Stimulated activated CD4-positive, alpha-beta T cell treated with anti-CD3 and anti-CD28 coated beads, Interleukin-15, amount 100 ng/mL, for 24 hours (primary cell): Measurements from ENCODE around the gene ANKRD53.
A peak's percentile ranks its signal among the peaks of the same experiment; 100 is the strongest.

Experiments used
- DNase-seq: peaks from one replicate; pipeline ENCODE4 v3.0.0-alpha.2; 2020

The ANKRD53 gene

GRCh38 chr2:70944111-70944690 lies 34.2 kb upstream of the ANKRD53 start:
- no peak for DNase-seq

- DNase-seq, result peak; percentile 63
Observed at GRCh38 chr2:70946832-70947442, 31.5 kb upstream of the ANKRD53 start.

DNA sequence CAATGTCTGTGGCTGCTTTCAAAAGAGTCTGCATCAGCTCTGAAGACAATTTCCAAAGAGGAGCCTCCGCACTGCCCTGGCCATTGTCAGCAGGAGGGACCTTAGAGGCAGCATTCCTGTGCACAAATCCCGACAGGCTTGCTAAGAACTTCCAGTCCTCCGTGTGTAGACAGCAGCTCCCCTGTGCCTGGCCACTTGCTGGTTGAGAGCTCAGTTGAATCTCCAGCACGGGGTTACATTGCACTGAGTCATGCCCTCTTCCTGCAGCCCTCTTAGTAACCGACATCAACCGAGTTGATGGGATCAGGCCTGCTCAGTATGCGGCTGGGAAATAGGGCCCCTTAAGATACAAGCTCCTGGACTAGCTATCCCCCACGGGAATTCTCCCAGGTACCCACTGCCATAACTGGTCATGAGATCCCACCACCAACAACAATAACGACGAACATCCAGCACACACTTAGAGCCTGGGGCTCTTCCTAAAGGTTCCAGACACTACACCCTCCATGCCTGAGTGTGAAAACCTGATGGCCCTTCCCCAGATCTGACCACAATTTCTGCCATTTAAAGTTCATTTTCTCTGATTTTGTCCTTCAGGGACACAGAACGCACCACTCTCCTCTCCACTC lies 30.8 kb upstream of the ANKRD53 start:
- DNase-seq, result no peak

- peak; percentile 89 for DNase-seq
Observed at GRCh38 chr2:70948337-70949003, 30.0 kb upstream of the ANKRD53 start.

- no peak for DNase-seq
Observed at GRCh38 chr2:70949086-70949485, 29.3 kb upstream of the ANKRD53 start.

DNA sequence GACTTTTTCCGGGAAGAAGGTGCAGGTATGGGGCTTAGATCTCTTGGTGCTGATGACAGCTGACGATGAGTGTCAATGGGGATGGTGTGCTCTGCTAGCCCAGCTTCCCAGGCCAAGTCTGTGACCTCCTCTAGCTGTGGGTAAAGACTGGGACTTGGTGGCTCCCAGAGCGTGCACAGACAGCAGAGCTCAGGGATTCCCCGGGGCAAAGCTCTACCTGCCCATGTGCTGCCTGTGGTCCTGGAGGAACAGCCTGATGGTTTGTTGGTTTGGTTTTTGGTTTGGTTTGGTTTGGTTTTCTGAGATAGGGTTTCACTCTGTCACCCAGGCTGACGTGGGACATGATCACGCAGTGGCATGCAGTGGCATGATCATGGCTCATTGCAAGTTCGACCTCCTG lies 23.5 kb upstream of the ANKRD53 start:
- DNase-seq, result no peak

DNA sequence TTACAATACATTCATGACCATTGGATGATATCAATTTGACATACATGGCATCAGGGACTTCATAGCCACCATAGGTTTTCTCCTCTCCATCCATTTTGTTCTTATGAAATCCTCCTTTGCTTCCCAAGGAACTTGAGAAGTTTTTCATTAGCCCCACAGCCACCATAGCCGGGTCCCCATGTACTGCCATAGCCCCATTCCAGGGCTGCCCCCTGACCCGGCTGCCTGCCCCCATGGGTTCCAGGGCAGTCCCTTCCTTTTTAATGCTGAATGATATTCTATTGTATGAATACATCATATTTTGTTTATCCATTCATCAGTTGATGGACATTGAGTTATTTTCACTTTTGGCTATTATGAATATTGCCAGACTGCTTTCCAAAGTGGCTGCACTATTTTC lies 22.3 kb upstream of the ANKRD53 start:
- no peak for DNase-seq

DNA sequence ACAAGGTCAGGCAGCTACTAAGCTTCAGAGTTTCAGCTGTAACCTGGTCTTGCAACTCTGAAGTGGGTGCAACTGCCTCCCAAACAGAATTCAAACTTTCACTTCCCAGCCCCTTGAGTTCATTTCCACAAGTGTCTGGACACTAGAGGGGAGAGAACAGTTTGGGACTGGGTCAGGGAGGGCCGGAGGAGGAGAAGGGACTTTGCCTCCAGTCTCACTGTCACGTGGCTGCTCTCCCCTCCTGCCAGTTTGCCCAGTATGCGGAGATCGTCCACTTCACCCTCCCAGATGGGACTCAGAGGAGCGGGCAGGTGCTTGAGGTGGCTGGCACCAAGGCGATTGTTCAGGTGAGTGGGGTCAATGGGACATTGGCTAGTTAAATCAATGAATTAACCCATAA lies 20.6 kb upstream of the ANKRD53 start:
- DNase-seq, result no peak

DNA sequence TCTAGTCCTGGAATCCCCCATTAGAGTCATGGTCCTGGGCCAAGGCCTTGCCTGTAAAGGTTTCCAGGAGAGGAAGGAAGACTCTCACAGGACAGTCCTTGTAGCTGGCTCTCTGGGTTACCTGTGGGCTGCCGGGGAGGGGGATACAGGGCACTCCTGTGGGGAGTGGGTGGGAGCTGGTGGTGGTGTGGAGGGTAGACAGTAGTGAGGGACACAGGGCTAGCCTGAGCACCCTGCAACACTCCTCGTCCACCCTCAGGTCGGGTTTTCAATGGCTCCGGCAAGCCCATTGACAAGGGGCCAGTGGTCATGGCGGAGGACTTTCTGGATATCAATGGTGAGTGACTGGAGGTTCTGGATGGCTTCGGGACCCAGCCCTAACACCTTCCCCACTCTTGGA lies 19.7 kb upstream of the ANKRD53 start:
- DNase-seq, result no peak

DNA sequence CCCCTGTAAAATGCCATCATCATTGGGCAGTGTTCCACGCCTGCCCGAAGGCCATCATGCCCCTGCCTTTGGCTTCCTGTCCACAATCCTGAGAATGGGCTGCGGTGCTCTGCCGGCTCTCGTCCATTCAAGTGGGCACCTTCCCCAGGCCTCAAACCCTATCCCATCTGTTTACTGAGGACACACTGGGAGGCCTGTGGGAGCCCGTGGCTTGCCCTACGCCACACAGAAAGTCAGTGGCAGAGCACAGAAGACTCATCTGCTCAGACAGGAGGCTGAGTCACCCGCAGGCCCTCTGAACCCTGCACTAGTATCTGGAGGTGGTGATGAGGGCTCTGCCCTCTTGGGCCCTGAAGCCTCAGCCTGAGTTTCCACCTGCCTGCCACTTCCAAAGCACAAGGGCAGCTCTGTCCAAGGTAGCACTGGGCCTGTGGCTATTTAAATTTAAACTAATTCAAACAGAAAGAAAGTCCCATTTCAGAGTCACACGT lies 19.1 kb upstream of the ANKRD53 start:
- DNase-seq, result no peak

GRCh38 chr2:70959851-70960832 lies 18.3 kb upstream of the ANKRD53 start:
- no peak for DNase-seq

DNA sequence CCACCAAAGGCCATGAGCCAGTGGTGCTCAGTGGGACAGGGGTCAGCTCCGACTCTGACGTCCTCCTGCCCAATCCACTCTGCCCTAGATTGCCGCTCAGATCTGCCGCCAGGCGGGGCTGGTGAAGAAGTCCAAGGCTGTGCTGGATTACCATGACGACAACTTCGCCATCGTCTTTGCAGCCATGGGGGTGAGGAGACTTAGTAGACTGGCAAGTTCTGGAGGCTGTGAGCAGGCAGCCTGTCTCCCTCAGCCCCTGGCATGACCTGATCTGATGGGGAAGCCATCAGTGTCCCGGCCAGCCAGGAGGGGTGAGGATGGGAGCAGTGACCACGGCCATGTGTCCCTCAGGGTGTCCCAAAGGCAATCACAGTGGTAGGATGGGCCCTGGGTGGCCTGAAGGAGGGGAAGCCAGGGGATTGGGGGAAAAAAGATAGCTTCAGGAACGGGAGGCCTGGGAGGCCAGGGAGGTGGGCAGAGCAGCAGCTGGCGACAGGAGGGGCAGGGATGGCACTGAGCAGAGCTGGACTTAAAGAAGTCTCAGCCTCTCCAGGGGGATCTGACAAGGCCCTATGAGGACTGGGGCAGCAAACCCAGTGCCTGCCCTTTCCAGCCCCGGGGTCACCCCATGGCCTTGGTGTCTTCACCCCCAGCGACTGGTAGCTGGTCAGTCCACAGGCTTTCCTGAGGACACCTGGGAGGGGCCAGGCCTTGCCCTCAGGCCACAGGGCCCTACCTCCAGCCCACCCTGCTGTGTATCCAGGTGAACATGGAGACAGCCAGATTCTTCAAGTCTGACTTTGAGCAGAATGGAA lies 17.4 kb upstream of the ANKRD53 start:
- no peak for DNase-seq

DNA sequence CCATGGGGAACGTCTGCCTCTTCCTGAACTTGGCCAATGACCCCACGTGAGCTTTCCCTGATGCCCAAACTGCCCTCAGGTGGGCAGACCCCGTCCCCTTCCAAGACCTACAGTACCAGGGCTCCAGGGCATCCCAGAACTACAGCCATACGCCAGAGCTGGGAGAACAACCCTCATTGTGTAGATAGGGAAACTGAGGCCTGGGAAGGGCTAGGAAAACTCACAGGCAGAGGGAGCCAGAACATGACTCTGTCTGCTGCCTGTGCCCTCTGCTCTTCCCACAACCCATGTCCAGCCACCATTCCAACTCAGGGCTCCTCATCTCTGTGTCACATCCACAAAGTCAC lies 16.8 kb upstream of the ANKRD53 start:
- DNase-seq, result no peak

- DNase-seq, result no peak
Observed at GRCh38 chr2:70962211-70962884, 16.1 kb upstream of the ANKRD53 start.

DNA sequence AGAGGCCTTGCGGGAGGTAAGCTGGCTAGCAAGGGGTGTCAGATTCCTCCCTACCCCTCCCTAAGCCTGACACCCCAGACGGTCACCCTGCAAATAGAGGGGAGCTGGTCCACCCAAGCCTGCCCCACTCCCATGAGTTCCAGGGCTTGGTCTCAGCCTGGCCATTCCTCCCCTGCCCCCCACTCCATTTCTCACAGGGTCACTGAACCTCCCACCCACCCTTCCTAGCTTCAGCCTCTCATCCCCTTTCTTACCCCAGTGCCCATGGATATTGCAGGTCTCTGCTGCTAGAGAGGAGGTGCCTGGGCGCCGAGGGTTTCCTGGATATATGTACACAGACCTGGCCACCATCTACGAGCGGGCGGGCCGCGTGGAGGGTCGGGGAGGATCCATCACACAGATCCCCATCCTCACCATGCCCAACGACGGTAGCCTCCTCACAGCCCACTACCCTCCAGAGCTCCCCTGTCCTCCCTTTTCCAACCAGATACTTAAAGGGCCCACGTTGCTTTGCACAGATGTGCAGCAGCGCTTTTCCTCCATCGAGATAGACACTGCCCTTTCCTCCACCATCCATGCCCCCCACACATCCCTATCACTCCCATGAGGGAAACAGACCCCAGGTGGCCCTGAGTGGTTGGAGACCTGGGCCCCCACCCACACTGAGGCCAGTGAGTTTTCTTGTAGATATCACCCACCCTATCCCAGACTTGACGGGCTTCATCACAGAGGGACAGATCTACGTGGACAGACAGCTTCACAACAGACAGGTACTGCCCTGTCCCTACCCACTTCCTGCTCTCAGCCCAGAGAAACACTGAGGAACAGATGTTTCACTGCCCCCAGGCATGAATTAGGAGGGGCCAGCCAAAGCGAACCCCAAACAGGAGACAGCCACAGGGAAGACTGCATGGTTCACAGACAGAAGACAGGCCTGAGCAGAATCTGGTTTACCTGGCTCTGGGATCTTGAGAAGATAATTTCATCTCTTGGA lies 15.2 kb upstream of the ANKRD53 start:
- DNase-seq, result no peak

GRCh38 chr2:70964133-70964532 lies 14.3 kb upstream of the ANKRD53 start:
- no peak for DNase-seq

DNA sequence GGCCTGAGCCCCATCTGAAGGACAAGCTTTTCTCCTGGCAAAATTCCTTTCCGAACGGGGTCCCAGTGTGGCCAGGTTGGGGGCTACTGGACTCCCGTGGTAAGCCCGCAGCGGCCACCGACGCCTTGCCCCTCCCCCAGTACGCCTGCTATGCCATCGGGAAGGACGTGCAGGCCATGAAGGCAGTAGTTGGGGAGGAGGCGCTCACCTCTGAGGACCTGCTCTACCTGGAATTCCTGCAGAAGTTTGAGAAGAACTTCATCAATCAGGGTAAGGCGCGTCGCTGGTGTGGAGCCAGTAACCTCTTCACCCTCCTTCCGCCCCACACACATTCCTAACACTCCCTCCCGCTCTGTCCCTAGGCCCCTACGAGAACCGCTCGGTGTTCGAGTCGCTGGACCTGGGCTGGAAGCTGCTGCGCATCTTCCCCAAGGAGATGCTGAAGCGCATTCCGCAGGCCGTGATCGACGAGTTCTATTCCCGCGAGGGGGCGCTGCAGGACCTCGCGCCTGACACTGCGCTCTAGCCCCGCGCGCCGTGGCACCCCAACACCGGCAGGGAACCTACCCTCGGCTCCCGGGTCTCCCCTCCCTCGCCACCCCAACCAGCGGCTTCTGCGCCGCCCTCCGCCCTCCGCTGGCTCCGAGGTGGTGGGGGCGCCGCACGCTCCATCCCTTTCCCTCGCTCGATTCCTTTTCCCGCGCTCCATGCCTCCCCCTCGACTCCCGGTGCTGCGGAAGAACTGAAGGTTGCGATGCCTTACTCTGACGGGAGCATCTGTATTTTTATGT lies 13.6 kb upstream of the ANKRD53 start:
- DNase-seq, result peak; percentile 89

DNA sequence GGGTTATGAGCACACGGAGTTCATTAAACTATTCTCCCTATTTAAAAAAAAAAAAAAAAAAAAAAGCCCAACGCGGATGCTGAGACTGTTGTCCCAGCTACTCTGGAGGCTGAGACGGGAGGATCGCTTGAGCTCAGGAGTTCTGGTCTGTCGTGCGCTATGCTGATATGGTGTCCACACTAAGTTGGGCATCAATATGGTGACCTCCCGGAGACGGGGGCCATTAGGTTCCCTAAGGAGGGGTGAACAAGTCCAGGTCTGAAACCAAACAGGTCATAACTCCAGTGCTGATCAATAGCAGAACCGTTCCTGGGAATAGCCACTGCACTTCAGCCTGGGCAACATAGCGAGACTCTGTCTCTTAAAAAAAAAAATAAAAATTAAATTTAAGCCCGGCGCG lies 12.9 kb upstream of the ANKRD53 start:
- DNase-seq, result no peak

- DNase-seq, result no peak
Observed at GRCh38 chr2:70966681-70967080, 11.7 kb upstream of the ANKRD53 start.
